ENCODE measurements around the gene ISOC2.
"Not testable (repeated sequence)": the region's sequence is repeated elsewhere in the genome, so short reads cannot be mapped to it uniquely, and the experiment has no call there.

ISOC2 gene

DNA sequence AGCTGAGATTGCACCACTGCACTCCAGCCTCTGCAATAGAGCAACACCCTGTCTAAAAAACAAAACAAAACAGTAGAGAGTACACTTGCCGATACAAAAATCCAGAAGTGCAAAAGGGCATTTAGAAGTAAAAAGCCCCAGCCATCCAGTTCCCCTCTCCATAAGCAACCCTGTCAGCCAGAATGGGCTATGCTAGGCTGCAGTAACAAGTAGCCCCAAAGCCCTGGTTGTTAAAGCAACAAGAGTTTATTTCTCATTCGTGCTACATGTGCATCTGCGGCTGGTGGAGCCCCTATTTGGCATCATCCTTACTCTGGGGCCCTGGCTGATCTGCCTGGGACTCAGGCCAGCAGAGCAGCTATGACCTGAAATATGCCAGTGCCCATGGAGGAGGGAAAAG is 36.9 kb downstream of the ISOC2 start:
- DNase-seq (ENCODE audit: low read depth), result no peak
- H3K4me3 ChIP-seq (ENCODE audit: low read depth, low read length), result no peak overlapping the region
- TF ChIP-seq MYC (IDR thresholded peaks at IDR 0.05; ENCODE audit: low read depth, low read length) (no peak), POLR2A (IDR thresholded peaks at IDR 0.05; ENCODE audit: extremely low read depth, insufficient read length) (no peak)
- TF ChIP-seq, protein P1, sequence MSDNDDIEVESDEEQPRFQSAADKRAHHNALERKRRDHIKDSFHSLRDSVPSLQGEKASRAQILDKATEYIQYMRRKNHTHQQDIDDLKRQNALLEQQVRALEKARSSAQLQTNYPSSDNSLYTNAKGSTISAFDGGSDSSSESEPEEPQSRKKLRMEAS (IDR thresholded peaks at IDR 0.05; ENCODE audit: low read depth, low read length), result no peak
- TF ChIP-seq, protein P2, sequence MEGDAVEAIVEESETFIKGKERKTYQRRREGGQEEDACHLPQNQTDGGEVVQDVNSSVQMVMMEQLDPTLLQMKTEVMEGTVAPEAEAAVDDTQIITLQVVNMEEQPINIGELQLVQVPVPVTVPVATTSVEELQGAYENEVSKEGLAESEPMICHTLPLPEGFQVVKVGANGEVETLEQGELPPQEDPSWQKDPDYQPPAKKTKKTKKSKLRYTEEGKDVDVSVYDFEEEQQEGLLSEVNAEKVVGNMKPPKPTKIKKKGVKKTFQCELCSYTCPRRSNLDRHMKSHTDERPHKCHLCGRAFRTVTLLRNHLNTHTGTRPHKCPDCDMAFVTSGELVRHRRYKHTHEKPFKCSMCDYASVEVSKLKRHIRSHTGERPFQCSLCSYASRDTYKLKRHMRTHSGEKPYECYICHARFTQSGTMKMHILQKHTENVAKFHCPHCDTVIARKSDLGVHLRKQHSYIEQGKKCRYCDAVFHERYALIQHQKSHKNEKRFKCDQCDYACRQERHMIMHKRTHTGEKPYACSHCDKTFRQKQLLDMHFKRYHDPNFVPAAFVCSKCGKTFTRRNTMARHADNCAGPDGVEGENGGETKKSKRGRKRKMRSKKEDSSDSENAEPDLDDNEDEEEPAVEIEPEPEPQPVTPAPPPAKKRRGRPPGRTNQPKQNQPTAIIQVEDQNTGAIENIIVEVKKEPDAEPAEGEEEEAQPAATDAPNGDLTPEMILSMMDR (IDR thresholded peaks at IDR 0.05; ENCODE audit: low read depth, low read length), result no peak

DNA sequence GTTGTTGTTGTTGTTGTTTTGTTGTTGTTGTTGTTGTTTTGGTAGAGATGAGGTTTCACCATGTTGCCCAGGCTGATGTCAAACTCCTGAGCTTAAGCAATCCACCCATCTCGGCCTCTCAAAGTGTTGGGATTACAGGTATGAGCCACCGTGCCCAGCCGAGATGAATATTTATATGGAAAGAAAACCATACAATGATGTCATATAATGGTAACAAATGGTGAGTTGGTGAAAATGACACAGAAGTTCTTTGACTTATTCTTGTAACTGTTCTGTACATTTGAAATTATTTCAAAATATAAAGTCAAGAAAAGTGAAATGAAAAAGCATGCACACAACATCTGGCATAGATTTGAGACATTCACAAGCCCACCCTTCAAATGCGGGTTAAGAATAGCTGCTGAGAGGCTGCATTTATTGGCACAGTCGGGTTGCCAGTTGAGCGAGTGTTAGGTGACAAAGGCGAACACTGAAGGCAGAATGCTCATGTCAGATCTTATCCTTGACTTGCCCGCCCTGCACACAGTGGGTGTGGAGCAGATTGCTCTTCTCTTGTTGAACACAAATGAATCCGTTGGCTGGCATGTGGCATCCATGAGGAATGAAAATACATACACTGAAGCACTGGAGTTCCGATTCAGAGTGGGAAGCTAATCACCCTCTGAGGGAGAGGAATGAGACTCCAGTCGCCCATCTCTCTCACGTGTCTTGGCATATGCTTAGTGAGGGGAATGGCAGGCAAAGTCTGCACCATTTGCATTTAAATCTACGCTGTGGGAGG is 38.0 kb downstream of the ISOC2 start:
- TF ChIP-seq, protein P1 (IDR thresholded peaks at IDR 0.05; ENCODE audit: low read depth, low read length), result no peak
- TF ChIP-seq MYC (IDR thresholded peaks at IDR 0.05; ENCODE audit: low read depth, low read length) (no peak), POLR2A (IDR thresholded peaks at IDR 0.05; ENCODE audit: extremely low read depth, insufficient read length) (no peak)
- TF ChIP-seq, protein P2 (IDR thresholded peaks at IDR 0.05; ENCODE audit: low read depth, low read length), result no peak
- H3K4me3 ChIP-seq (ENCODE audit: low read depth, low read length), result no peak overlapping the region
- DNase-seq (ENCODE audit: low read depth), result no peak

DNA sequence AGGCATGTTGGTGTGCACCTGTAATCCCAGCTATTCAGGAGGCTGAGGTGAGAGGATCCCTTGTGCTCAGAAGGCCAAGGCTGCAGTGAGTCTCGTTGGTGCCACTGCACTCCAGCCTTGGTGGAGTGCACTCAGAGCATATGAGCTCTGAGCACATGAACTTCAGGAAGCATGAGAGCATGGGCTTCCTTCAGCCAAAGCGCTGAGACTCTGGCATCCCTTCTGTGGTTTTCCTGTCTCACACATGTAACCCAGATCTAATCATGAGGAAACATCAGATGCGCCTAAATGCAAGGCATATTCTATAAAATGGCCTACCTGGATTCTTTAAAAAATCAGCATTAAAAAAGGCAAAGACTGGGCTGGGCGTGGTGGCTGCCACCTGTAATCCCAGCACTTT is 40.2 kb downstream of the ISOC2 start:
- not testable (repeated sequence) for DNase-seq (ENCODE audit: low read depth); H3K4me3 ChIP-seq (ENCODE audit: low read depth, low read length)
- TF ChIP-seq, protein P1 (IDR thresholded peaks at IDR 0.05; ENCODE audit: low read depth, low read length), result 0 out of 2 replicates have a peak, but pooled peaks have one; percentile 24

DNA sequence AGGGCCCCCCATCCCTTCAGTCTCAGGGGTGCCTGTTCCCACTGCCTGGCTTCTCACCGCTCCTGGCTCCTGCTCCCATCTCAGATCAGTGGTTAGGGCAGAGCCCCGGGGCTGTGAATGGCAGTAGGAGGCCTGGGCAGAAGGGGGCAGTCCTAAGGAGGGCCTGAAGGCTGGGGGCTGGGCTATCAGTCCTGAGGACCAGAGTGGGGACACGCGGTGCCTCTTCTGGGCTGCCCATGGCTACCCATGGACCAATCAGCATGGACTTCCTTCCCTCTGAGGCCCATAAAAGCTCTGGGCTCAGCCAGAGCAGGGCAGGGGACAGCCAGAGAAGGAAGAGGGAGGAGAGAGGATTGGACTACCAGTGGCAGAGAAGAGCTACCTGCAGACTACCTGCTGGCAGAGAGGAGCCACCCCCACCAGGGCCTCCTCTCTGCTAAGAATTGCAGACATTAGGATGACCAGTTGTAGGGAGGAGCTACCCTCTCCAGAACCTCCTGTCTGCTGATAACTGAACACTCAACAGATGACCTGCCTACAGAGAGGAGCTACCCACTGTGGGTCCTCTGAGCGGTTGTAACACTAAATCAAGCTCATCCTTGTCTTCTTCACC is 41.7 kb downstream of the ISOC2 start:
- no peak for DNase-seq (ENCODE audit: low read depth)
- TF ChIP-seq, protein P1 (IDR thresholded peaks at IDR 0.05; ENCODE audit: low read depth, low read length), result no peak
- no peak for TF ChIP-seq POLR2A (IDR thresholded peaks at IDR 0.05; ENCODE audit: extremely low read depth, insufficient read length)
- no peak for TF ChIP-seq MYC (IDR thresholded peaks at IDR 0.05; ENCODE audit: low read depth, low read length)
- TF ChIP-seq, protein P2 (IDR thresholded peaks at IDR 0.05; ENCODE audit: low read depth, low read length), result no peak
- no peak overlapping the region for H3K4me3 ChIP-seq (ENCODE audit: low read depth, low read length)

DNA sequence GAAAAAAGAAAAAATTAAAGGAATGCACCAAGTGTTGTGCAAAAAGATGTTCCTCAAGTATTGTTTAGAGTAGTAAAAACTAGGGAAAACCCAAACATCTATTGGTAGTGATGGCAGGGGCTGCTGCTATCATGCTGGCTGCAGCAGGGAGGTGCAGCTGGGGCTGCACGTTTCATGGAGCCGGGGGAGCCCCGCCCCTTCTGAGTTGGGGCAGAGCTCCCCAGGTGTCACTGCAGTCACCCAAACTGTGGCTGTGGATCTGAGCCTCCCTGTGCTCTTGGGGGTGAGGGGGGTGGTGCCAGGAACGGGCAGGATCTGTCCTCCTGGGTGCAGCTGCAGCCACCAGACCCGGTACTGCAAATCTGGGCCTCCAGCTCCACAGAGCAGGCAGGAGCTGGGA is 42.3 kb downstream of the ISOC2 start:
- DNase-seq (ENCODE audit: low read depth), result no peak
- no peak overlapping the region for H3K4me3 ChIP-seq (ENCODE audit: low read depth, low read length)
- TF ChIP-seq, protein P2 (IDR thresholded peaks at IDR 0.05; ENCODE audit: low read depth, low read length), result no peak
- TF ChIP-seq POLR2A (IDR thresholded peaks at IDR 0.05; ENCODE audit: extremely low read depth, insufficient read length) (no peak), MYC (IDR thresholded peaks at IDR 0.05; ENCODE audit: low read depth, low read length) (no peak)
- TF ChIP-seq, protein P1 (IDR thresholded peaks at IDR 0.05; ENCODE audit: low read depth, low read length), result no peak

DNA sequence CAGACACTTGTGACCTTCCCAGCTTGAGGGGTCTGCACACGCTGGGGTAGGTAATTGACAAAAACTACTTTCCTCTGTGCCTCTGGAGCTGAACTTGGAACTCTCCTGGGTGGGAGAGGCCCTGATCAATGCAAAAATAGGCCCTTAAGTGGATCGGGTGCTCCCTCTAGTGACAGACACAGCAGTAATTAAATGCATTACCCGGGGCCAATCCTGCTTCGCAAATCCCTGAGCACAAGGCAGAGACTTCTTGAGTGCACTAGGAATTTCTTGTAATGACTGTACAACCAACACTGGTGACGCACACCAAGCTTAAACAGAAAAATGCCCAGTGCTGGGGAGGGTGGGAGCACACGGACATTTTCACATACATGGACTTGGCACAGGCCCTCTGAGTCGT is 43.3 kb downstream of the ISOC2 start:
- DNase-seq (ENCODE audit: low read depth), result peak; percentile 72
- H3K4me3 ChIP-seq (ENCODE audit: low read depth, low read length), result no peak overlapping the region
- no peak for TF ChIP-seq MYC (IDR thresholded peaks at IDR 0.05; ENCODE audit: low read depth, low read length)
- TF ChIP-seq, protein P1 (IDR thresholded peaks at IDR 0.05; ENCODE audit: low read depth, low read length), result no peak
- TF ChIP-seq, protein P2 (IDR thresholded peaks at IDR 0.05; ENCODE audit: low read depth, low read length), result peak; percentile 47
- no peak for TF ChIP-seq POLR2A (IDR thresholded peaks at IDR 0.05; ENCODE audit: extremely low read depth, insufficient read length)

All from NB4 (cell line).